Stimulated activated CD4-positive, alpha-beta T cell treated with anti-CD3 and anti-CD28 coated beads, TNF-alpha, amount 100 ng/mL, for 1 hour (primary cell): ENCODE data around the gene ZCWPW2.
A peak's percentile ranks its signal among the peaks of the same experiment; 100 is the strongest.

ENCODE experiments used
- DNase-seq, 3 donors: peaks; one replicate each; pipeline ENCODE4 v3.0.0-alpha.2; 2020; ENCODE audit warnings: low read depth in 3 of 3, low spot score in 1 of 3

The ZCWPW2 gene, protein sequence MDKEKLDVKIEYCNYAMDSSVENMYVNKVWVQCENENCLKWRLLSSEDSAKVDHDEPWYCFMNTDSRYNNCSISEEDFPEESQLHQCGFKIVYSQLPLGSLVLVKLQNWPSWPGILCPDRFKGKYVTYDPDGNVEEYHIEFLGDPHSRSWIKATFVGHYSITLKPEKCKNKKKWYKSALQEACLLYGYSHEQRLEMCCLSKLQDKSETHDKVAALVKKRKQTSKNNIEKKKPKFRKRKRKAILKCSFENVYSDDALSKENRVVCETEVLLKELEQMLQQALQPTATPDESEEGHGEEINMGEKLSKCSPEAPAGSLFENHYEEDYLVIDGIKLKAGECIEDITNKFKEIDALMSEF

DNA sequence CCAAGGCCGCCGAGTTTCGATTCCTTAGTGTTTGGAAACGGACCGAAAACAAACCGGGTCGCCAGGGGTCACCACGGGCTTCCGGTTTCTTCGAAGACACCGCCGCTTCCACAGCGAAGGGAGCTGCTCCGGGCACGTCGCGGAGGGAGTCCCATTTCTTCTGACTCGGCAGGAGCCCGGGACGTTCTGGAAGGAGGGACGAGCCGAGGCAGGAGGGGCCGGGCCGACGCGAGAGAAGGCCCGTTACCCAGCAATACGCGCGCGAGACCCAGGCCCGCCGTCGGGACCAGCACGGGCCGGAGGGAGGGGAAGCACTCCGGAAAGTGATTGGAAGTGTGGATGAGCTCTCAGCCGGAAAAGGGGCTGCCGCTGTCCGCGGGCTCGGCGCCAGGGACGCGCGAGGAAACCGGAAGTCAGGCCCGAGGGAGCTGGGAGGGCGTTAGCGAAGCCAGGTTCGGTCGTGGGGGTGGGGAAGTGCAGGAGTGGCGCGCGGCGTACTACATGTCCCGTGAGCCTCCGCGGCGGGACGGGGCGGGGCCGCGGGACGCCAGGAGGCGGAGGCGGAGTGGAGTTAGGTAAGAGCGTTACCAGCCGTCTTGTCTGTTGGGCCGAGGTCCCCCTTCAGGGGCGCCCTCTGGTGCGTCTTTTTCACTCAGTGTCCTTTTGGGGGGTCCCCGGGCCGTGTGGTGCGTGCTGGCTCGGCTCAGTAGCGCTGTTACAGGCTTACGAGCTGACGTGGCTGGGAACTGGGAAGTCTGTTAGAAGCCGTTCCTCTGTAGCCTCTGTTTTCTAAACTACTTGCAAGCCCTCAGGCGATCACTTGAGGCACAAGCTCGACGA is at the start of gene ZCWPW2, which contains the start of gene AZI2:
Gene ZCWPW2, plus strand, starts transcription at position 93 of the 840 bp plus-strand sequence. CDS start 64,348 bp downstream, outside the sequence.
Gene AZI2, minus strand, starts transcription at position 196 of the 840 bp plus-strand sequence. CDS start 8,207 bp downstream, outside the sequence.
- DNase-seq = peak; percentile 68 to 89 (median 79)

DNA sequence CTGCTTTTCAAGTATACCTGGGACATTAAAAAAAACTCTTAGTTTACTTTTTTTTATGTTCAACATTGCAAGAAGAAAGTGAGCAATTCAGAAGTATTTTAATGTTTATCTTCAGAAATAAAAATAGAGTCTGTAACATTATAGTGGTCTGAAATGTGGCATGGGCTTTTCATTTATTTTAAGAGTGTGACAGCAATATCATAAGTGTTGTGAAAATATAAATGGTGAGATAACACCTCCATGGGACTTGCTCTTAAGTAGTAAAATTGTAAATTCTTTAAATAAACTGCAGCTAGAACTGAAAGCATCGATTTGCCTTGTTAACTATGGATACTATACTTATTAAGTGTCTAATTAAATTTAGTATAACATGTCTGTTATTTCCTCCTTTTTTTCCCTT is 48.8 kb upstream of the ZCWPW2 start:
- DNase-seq = no peak

DNA sequence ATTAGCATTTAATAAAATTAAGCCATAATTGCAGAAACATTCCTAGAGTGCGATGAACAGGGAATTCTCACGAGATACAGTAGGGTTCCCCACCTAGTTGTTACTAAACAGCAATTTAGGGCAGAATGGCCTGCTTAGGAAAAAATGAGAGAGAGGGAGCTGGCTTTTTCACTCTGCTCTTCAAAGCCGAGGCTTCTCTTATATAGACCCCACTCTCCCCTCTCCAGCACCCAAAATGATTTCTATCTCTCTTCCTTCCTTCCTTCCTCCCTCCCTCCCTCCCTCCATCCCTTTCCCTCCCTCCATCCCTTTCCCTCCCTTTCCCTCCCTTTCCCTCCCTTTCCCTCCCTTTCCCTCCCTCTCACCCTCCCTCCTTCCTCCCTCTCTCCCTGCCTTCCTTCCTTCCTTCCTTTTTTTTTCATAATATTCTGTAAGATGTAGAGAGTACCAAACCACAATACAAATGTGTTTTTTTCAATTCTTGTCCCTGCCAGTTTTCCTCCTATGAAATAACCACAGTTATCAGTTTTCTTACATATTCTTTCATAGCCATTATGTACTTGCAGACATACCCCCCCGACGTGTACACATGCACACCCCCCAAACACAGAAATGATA is 48.1 kb upstream of the ZCWPW2 start:
- DNase-seq = no peak

DNA sequence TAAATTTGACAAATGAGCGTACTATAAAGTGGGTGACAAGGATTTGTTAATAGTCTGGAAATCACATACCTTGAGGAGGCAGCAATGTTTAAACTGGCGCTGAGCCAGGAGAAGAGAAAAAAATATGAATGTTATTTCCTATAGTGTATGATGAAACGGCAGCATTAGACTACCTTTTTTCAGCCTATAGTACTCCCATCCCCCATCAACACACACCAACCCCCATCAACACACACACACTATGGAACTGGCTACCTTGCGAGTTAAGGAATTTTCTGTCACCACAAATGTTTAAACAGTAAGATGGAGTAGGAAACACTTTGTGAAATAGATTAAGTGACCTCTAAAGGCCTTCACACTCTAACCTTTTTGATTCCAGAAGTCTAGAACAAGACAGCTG is 46.8 kb upstream of the ZCWPW2 start:
- no peak for DNase-seq

DNA sequence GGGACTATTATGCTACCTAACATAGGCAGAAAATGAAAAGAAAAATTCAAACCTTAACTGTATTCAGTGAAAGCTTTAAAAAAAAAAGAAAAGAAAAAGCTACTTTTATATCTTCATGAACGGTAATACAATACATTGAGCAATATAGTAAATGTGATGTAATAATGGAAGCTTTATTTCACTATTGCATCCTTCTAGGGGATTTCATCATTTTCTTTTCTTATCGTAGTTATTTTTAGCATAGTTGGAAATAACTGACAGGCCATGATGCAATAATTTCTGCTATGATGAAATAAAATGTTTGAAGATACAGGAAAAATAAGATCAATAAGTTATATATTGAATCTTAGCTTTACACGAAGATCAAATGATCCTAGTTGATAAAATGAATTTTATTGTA is 40.3 kb upstream of the ZCWPW2 start:
- DNase-seq = no peak

DNA sequence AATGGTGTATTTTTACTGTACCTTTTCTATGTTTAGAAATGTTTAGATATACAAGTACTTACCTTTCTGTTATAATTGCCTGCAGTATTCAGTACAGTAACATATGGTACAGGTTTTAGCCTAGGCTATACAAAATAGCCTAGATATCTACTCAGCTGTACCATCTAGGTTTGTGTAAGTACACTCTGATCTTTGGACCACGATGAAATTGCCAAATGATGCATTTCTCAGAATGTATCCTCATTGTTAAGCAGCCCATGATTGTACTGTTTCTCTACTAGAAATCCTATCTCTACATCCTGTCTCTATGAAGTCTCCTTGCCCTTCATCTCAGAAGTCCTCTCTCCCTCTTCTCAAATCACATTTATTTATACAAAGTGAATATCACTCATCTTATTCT is 32.8 kb upstream of the ZCWPW2 start:
- no peak for DNase-seq

DNA sequence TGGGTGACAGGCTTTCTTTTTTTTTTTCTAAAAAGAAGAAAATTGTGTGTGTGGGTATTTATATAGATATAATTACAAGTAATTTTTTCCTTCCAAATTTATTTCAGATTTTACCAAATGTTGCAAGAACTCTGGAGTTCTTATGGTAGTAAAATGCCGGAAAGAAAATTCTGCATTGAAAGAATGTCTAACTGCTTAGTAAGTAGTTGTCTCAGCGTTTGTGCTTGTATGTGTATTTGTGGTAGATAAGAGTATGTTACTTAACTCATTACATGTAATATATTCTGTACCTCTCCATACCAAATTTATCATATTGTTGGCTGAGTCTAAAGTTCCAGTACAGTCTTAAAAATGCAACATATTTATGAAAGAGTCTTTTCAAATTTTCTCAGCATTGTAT is 32.3 kb upstream of the ZCWPW2 start:
- no peak for DNase-seq

DNA sequence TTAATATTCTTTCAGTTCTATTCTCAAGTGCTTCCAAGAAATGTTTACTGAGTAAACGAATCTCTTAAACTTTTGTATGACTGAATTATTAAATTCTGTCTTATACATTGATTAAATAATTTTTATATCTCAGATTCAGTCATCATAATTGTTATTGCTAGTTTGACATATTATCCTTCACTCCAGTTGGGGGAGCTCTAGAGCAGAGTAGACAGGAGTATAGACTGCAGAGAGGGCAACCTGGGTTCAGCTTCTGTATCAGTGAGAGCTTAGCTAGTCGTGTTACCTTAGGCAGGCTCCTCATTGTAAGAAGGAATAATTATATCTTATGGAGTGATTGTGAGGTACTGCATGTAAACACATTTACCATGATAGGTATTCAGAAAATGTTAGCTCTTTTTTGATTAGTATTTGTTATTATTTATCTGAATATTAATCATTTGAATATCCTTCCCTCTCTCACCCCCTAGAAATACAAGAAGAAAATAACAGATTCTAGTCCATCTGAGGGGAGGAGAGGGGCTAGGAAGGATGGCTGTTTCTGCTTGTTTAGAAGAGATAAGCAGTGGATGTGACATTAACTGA is 31.0 kb upstream of the ZCWPW2 start:
- no peak for DNase-seq

DNA sequence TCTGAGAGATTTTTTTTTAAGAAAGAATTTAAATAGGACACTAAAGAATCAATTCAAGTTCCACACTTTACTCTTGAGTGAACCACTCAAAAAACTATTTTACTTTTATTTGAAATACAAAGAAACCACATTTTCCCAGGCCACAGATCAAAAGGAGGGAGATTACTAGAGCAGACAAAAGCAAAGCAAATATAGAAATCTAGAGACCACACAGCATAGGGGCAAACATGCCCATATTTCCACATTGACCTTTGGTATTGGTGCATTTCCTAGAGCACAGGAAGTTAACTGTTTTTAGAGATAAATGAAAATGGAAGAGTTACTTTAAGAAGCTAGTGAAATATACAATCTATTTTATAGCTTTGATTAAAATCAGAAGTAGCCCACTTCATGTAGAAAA is 27.5 kb upstream of the ZCWPW2 start:
- no peak for DNase-seq

DNA sequence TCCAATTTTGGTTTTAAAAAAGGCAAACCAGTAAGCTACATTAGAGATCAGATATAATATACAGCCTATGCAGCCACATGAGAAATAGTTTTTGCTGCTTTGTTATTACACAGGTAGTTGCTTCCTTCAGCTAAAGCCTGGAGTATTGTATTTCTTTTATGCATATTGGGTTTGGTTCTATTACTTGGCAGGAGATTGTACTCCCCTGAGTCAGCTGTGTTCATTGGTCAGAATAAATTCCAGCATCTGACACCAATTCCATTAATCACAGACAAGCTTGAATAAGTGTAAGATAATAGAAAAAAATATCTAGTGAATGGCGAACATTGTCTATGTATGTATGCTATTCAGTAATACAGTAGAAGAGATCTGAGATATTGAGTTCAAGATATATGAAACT is 26.1 kb upstream of the ZCWPW2 start:
- no peak for DNase-seq

DNA sequence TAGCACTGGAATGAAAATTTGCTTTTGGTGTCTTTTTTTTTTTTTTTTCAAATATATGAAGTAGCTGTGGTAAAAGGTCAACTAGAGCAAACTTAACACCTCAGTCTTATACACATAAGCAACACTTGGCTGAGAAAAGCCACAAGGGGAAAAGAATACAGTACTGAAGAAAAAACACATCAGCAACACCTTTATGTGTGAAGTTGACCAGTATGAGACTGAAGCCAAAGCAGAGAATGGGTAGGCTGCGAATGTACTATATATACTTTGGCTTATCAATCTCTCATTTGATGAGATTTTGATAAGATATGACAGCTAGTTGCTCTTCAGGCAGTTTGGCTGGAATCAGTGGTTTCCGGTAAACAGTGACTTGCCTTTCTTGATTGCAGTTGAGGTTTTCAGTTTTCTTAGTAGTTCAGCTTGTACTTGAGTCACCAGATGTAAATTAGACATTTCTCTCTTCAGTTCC is 22.0 kb upstream of the ZCWPW2 start:
- no peak for DNase-seq

DNA sequence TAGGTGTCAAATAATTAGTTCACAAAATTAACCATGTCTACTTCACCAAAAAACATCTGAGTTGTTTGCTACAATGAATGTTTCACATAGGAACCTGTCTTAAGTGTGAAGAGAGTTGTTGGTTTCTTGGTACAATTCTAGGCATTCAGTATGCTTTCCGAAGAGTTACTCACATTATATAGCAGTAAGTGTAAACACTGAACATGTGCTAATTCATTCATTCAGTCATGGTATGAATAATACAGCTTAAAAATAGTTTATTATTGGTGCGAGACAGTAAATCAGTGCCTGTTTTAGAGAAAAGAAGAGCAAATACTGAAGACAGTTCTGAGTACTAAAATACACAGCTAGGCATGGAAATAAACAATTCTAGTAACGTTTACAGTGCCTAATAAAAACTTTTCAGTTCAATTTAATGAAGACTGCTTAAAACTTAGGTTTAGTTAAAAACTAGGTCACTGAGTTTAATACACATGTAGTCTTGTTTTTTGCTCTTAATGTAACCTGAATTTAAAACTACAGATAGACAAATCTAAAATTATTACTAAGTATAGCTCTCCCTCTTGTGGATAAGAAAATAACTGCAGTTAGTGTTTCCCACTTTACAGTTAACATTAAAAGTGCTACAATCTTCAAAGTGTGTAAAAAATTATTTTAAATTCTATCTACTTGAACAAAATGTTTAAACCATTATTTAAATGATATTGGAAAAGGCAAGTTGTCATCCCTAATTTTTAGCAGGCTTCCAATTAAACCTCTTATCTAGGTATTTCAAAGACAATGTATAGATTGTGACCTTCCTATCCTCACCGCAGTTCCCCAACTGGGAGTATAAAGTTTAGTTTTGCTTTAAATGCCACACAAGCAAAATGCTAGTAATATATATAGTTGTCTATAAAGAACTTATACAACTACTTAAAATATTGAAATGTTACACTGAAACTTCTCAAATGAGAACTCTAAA is 20.1 kb upstream of the ZCWPW2 start:
- DNase-seq = no peak

DNA sequence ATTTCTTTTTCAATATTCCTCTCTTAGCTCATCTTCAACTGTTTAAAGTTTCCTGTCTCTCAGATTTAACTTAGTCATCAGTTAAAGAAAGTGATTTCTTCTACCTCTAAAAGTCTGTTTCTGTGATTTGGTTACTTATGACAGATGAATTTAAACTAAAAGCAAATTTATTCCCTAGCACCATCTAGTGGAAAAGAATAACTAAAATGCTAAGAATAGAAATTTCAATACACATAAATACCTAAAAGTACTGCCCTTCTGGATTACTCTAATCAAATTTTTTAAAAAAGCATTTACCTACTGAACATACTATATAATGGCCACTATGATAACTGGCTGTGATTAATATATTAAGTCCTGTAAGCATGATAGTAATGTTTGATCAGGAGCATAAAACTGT is 14.0 kb upstream of the ZCWPW2 start:
- DNase-seq = no peak

DNA sequence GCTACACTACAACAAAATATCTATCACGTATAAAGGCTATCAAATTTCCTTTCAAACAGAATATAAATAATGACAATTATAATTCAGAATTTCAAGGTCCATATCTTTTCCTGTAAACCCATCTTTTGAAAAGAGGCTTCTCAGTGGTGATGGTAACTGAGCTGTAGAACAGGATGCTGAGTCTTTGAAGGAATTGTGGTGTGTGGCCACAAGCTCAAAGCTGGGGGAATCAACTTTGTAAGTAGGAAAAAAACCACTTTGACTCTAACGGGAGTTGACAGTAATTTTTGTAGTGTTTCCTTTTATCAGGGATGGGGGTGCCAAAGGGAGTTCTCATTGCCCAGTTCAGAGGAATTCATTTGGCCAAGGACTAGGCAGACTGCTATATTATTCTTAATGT is 13.3 kb upstream of the ZCWPW2 start:
- DNase-seq = no peak

DNA sequence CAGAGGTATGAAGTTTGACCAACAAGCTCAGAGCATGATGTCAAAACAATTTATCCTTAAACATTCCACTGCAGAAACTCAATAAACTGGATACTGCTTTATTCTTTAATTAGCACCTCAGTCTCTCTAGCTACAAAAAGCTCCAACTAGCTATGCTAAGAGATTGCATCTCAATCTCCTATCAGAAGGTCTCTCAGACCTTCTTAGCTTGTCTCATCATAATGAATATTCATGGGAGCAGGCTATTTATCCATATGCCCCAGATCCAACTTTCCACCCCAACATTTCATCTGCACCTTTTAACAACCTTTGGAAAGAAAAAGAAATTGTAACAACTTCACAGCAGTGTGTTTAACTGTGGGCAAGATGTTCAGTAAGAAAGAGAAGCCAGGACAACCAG is 11.3 kb upstream of the ZCWPW2 start:
- DNase-seq = no peak

DNA sequence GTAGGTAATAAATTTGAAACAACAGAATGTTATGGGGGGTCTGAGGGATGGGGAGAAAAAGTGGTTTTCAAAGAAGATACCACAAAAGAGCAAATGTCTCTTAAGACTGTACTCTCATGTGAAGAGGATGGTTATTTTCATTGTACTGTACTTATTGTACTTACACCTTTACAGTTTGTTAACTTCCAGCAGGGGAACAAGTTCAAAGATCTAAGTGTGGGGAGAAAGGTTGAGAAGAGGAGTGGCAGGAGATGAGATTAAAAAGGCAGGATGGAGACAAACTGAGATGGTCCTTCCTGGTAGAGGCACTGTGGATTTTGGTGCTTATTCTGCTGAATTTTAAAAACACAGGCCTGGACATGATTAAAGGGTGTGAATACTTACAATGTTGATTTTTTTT is 5.4 kb upstream of the ZCWPW2 start:
- no peak for DNase-seq

DNA sequence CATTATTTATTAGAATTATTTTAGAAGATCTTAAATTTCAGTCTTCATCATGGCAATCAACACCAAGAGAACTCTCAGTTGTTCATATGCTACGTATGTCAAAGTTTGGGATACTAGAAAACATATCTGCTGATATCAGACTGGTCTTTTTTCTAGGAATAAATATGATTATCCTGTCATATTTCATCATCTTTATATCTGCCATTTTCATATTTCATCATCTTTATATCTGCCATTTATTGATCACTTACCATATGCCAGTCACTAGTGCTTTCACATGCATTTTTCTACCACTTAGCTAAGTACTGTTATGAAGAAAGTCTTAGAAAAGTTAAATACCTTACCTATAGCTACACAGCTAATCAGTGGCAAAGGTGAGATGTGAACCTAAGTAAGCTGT is 2.8 kb upstream of the ZCWPW2 start:
- DNase-seq = no peak

DNA sequence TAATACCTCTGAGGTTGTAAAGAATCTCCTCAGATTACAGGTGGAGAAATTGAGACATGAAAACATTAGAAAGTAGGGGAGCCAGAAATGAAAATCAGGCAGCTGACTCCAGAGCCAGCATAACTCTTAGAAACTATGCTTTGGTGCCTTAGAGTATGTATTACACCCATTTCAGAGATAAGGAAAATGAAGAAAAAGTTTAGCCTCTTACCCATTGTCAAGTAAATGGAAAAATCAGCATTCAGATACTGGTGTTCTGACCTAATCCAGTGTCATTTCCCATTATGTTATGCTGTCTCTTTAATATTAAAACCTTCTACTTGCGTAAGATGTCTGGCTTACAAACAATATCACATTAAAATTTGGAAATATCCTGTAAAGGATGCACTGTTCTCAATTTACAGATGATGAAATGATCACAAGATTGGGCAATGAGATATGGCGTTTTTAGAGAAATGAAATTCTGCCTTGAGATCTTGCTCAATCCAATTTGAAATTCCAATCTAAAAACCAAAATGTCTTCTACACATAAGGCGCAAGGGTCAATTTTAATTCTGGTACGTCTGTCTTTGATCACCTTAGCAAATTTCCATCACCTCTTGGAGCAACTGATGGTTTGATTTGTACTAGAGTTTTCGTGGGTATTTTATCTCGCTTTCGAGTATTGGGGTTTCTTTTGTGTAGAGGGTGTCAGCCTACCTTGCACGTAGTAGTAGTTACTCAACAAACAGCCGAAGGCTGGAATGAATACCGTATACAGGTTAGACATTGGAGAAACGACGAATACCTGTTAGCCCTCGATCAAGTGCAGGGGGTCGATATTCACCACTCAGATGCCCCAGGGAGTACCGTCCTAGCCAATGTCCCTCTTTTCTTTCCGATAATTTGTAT is 902 bp upstream of the ZCWPW2 start:
- no peak for DNase-seq

DNA sequence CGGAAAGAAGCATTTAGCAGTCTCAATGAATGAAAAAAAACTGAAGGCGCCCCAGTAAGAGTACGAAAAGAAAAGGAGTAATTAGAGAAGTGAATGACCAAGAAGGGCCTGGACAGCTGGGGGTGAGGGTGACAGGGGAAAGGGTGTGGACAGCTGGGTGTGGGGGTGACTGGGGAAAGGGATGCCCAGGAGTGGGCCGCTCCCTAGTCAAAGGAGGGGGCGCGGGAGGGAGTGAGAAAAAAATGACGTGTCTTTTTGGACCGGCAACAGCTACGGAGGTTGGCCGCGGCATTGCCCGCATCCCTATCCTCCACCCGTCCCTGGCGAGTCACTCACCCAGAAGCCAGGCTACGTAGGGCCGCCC is 274 bp upstream of the ZCWPW2 start:
- DNase-seq = no peak
